Left cardiac atrium (tissue), 4 donors: Measurements from ENCODE around the gene WDR17. TPM values are rescaled to one million over a fixed set of nuclear protein-coding genes. Genes with fewer than 3 reads are reported as not detected.

Experiments used
- ATAC-seq, 2 donors: fragments of 200-7000 bp; cut with Tn5 transposase; one replicate each; pipeline ENCODE4 v1.9.1; 2020; ENCODE audit warnings: mild to moderate bottlenecking in 2 of 2, moderate library complexity in 2 of 2
- DNase-seq: peaks from one replicate; pipeline ENCODE4 v3.0.0-alpha.2; 2020
- intact Hi-C, 2 donors: fragments of 100-400 bp; cut with DNase I; formaldehyde crosslinking; loops; one replicate each; pipeline versions ENCODE4 v1.14.1 to v1.15.1; 2022 to 2023
- long read RNA-seq: library from polyadenylated mRNA; unstranded; transcript quantifications from one replicate; pipeline ENCODE4 v2.0.0, GENCODE V29; 2021
- total RNA-seq, 2 donors: library from RNA; stranded (reverse); fragmentation: NEBNext Ultra II Directional; extraction: Animal tissue kit (Norgen Biotek cat#: 25700); gene quantifications; one replicate each; pipeline ENCODE4 v1.2.1, GENCODE V29; 2021
- donor health status: DM: no; HTN: yes; CAD: no.
- donor health status: DM: no; HTN: yes; CAD: no; lungs with severe emphysema.
- donor health status: DM: yes; HTN: yes; CAD: no.
- donor health status: Dilated cardiomyopathy.

WDR17 gene
- total RNA-seq: 1 to 10 TPM in 1 of 2 donors, under 1 TPM in 1; 0.60 to 1.4 TPM
- long read RNA-seq: 0 reads

GRCh38 chr4:176065435-176066291 lies at the start of gene WDR17:
Gene WDR17 (plus strand): TSS chr4:176065841. CDS start chr4:176111581, 45,740 bp downstream.
- ATAC-seq (peak; percentile 99 to 100), DNase-seq (peak; percentile 91)
- intact Hi-C loops: no loop called here

GRCh38 chr4:176016601-176017000 lies 49.0 kb upstream of the WDR17 start:
- DNase-seq (no peak), ATAC-seq (no peak)
- intact Hi-C loops: no loop called here

- no peak for DNase-seq
- ATAC-seq: no peak
- intact Hi-C loops: no loop called here
These were observed 45.1 kb upstream of the WDR17 start for GRCh38 chr4:176020481-176021085.

GRCh38 chr4:176030391-176030790 lies 35.2 kb upstream of the WDR17 start:
- intact Hi-C loops: loop anchor here in 1 of 2 donors (10.0 kb wide), 1 partner anchor 314 kb away; no protein-coding TSS in a partner anchor
- DNase-seq: no peak
- ATAC-seq: no peak

GRCh38 chr4:176031922-176032321 lies 33.7 kb upstream of the WDR17 start:
- intact Hi-C loops: loop anchor here in 1 of 2 donors (10.0 kb wide), 1 partner anchor 313 kb away; no protein-coding TSS in a partner anchor
- no peak for DNase-seq
- ATAC-seq: no peak

- no peak for DNase-seq
- ATAC-seq: no peak
- intact Hi-C loops: loop anchor here in 1 of 2 donors (10.0 kb wide), 1 partner anchor 312 kb away; no protein-coding TSS in a partner anchor
These were observed 33.2 kb upstream of the WDR17 start for GRCh38 chr4:176032454-176032853.

- ATAC-seq (peak in 1 of 2 donors; percentile 34), DNase-seq (no peak)
- intact Hi-C loops: loop anchor here in 1 of 2 donors (10.0 kb wide), 1 partner anchor 310 kb away; no protein-coding TSS in a partner anchor
These were observed 31.1 kb upstream of the WDR17 start for GRCh38 chr4:176034499-176034898.

GRCh38 chr4:176034936-176035335 lies 30.7 kb upstream of the WDR17 start:
- intact Hi-C loops: loop anchor here in 1 of 2 donors (10.0 kb wide), 1 partner anchor 310 kb away; no protein-coding TSS in a partner anchor
- no peak for ATAC-seq
- no peak for DNase-seq

- ATAC-seq: no peak
- intact Hi-C loops: loop anchor here in 1 of 2 donors (10.0 kb wide), 1 partner anchor 308 kb away; no protein-coding TSS in a partner anchor
- DNase-seq: no peak
These were observed 28.9 kb upstream of the WDR17 start for GRCh38 chr4:176036585-176037205.

- intact Hi-C loops: loop anchor here in 1 of 2 donors (10.0 kb wide), 1 partner anchor 306 kb away; no protein-coding TSS in a partner anchor
- no peak for ATAC-seq
- DNase-seq: no peak
These were observed 26.9 kb upstream of the WDR17 start for GRCh38 chr4:176038789-176039188.

- intact Hi-C loops: no loop called here
- no peak for ATAC-seq
These were observed 23.4 kb upstream of the WDR17 start for GRCh38 chr4:176042195-176042594.

GRCh38 chr4:176043838-176044588 lies 21.6 kb upstream of the WDR17 start:
- no peak for DNase-seq
- intact Hi-C loops: no loop called here
- peak; percentile 70 to 90 for ATAC-seq

More at GRCh38 chr4:176042195-176042594, 23.4 kb upstream of the WDR17 start:
- DNase-seq: no peak

- ATAC-seq (peak; percentile 79), DNase-seq (peak; percentile 30)
- intact Hi-C loops: no loop called here
These were observed 21.1 kb upstream of the WDR17 start for GRCh38 chr4:176044589-176044951.

GRCh38 chr4:176048631-176049030 lies 17.0 kb upstream of the WDR17 start:
- intact Hi-C loops: no loop called here
- ATAC-seq (no peak), DNase-seq (no peak)

GRCh38 chr4:176052744-176053143 lies 12.9 kb upstream of the WDR17 start:
- DNase-seq: no peak
- no peak for ATAC-seq
- intact Hi-C loops: no loop called here

GRCh38 chr4:176053785-176054184 lies 11.9 kb upstream of the WDR17 start:
- intact Hi-C loops: no loop called here

GRCh38 chr4:176054942-176055341 lies 10.7 kb upstream of the WDR17 start:
- no peak for ATAC-seq
- DNase-seq: no peak
- intact Hi-C loops: no loop called here

More at GRCh38 chr4:176053785-176054184, 11.9 kb upstream of the WDR17 start:
- no peak for ATAC-seq
- no peak for DNase-seq

GRCh38 chr4:176063718-176064117 lies 1.9 kb upstream of the WDR17 start:
- ATAC-seq (no peak), DNase-seq (no peak)
- intact Hi-C loops: no loop called here

- ATAC-seq: no peak
- intact Hi-C loops: no loop called here
- DNase-seq: no peak
These were observed 1.1 kb upstream of the WDR17 start for GRCh38 chr4:176064539-176064938.
